ENCODE data around the gene KLHL29.

- no peak for TF ChIP-seq CTCF (IDR thresholded peaks at IDR 0.05; ENCODE audit: poor library complexity, severe bottlenecking)
- TF ChIP-seq MXI1 (conservative IDR thresholded peaks at IDR 0.05; ENCODE audit: poor library complexity, severe bottlenecking): no peak
- TF ChIP-seq REST (IDR thresholded peaks at IDR 0.05; ENCODE audit: borderline replicate concordance): no peak
- TF ChIP-seq TAF1 (IDR thresholded peaks at IDR 0.05; ENCODE audit: low read depth): no peak
- no peak for TF ChIP-seq EZH2 (IDR thresholded peaks at IDR 0.05; ENCODE audit: borderline replicate concordance, insufficient read depth, low read length, poor library complexity, severe bottlenecking)
- TF ChIP-seq EP300 (conservative IDR thresholded peaks at IDR 0.05; ENCODE audit: poor library complexity, severe bottlenecking): no peak
- TF ChIP-seq RAD21 (conservative IDR thresholded peaks at IDR 0.05): no peak
Measured at GRCh38 chr2:23363831-23364230, 21.1 kb upstream of the KLHL29 start.
